Sigmoid colon (tissue), 4 donors: ENCODE results near the gene WNT3A.

Source experiments
- POLR2A ChIP-seq, 2 donors: fragments of 450-650 bp; IDR thresholded peaks; one replicate each; pipeline ENCODE4 v1.6.1; 2016; ENCODE audit warnings: antibody characterized with exemption in 2 of 2, mild to moderate bottlenecking in 2 of 2, moderate library complexity in 2 of 2
- POLR2AphosphoS5 ChIP-seq, 4 donors: sonication (generic); formaldehyde crosslinking; IDR thresholded peaks; one replicate each; pipeline ENCODE4 v1.6.1; 2017; ENCODE audit warnings: antibody characterized with exemption in 4 of 4
- TF ChIP-seq, protein P1 (sequence below), 4 experiments: fragments of 450-650 bp in 3 of 4; fragments of 200-600 bp in 1 of 4; IDR thresholded peaks; one replicate each; pipeline ENCODE4 v1.5.1; 2016 to 2019; ENCODE audit warnings: antibody characterized with exemption in 4 of 4, mild to moderate bottlenecking in 3 of 4, moderate library complexity in 2 of 4

DNA sequence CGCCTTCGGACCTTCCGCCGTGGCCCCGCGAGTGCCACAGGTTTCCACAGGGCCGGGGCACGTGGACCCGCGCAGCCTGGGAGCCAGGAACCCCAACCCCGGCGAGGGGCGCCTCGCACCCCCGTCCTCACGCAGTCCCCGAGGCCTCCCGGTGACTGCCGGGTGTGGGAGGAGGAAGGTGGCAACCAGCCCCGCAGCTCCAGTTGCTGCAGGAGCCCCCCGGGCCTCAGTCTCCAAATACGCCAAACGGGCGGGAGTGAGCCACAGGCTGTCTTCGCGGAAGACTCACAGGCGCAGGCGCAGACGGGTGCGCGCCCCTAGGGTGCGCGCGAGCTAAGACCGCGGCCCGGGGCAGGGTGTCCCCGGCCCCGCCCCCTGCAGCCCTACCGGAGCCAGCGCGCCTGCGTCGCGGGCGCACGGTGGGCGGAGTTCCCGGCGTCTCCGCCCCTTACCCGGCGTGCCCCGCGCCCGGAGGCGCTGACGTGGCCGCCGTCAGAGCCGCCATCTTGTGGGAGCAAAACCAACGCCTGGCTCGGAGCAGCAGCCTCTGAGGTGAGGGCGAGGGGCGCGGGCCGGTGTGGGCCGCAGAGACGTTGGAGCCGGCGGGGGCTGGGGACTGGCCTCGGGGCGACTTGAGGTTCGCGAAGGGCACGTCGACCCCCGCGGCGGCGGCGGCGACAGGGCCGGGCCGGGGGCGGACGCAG is 75.6 kb downstream of the WNT3A start, which contains the start of gene ARF1:
- peak; percentile 38 to 46 for TF ChIP-seq POLR2A (IDR thresholded peaks at IDR 0.05)
- TF ChIP-seq, protein P1, sequence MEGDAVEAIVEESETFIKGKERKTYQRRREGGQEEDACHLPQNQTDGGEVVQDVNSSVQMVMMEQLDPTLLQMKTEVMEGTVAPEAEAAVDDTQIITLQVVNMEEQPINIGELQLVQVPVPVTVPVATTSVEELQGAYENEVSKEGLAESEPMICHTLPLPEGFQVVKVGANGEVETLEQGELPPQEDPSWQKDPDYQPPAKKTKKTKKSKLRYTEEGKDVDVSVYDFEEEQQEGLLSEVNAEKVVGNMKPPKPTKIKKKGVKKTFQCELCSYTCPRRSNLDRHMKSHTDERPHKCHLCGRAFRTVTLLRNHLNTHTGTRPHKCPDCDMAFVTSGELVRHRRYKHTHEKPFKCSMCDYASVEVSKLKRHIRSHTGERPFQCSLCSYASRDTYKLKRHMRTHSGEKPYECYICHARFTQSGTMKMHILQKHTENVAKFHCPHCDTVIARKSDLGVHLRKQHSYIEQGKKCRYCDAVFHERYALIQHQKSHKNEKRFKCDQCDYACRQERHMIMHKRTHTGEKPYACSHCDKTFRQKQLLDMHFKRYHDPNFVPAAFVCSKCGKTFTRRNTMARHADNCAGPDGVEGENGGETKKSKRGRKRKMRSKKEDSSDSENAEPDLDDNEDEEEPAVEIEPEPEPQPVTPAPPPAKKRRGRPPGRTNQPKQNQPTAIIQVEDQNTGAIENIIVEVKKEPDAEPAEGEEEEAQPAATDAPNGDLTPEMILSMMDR (IDR thresholded peaks at IDR 0.05), result no peak
- TF ChIP-seq POLR2AphosphoS5 (IDR thresholded peaks at IDR 0.05), result peak; percentile 92 to 97 (median 94)
